MM.1S (cell line): ENCODE data around the gene GOLPH3.

ENCODE experiments used
- DNase-seq: peaks from one replicate; pipeline ENCODE4 v3.0.0-alpha.2; 2015
- H2AFZ ChIP-seq: fragments of 300-600 bp; sonication (generic); 2 replicates; pipeline ENCODE4 v1.6.0; 2016; ENCODE audit warnings: antibody characterized with exemption, low read length
- H3F3A ChIP-seq: fragments of 300-600 bp; sonication (generic); 2 replicates; pipeline ENCODE4 v1.6.1; 2016; ENCODE audit warnings: mild to moderate bottlenecking, antibody characterized with exemption, low read length, moderate library complexity, mixed read lengths; ENCODE audit not compliant: insufficient read depth
- H3K27ac ChIP-seq: fragments of 300-600 bp; sonication (generic); 2 replicates; pipeline ENCODE4 v1.5.1; 2016; ENCODE audit warnings: mild to moderate bottlenecking, low read length
- H3K27me3 ChIP-seq: fragments of 300-600 bp; sonication (generic); replicated peaks from 2 replicates; pipeline ENCODE4 v1.6.0; 2016; ENCODE audit warnings: low read length; ENCODE audit not compliant: insufficient read depth
- H3K36me3 ChIP-seq: fragments of 300-600 bp; sonication (generic); replicated peaks from 2 replicates; pipeline ENCODE4 v1.6.1; 2016; ENCODE audit warnings: mild to moderate bottlenecking, low read length, mixed read lengths; ENCODE audit not compliant: insufficient read depth
- H3K4me1 ChIP-seq: fragments of 300-600 bp; sonication (generic); 2 replicates; pipeline ENCODE4 v1.6.1; 2016; ENCODE audit warnings: low read length, mixed read lengths
- H3K4me2 ChIP-seq: fragments of 300-600 bp; sonication (generic); 2 replicates; pipeline ENCODE4 v1.6.0; 2016; ENCODE audit warnings: low read depth, low read length
- H3K4me3 ChIP-seq: fragments of 300-600 bp; sonication (generic); 2 replicates; pipeline ENCODE4 v1.5.1; 2016; ENCODE audit warnings: low read length, mixed read lengths
- H3K79me2 ChIP-seq: fragments of 300-600 bp; sonication (generic); 2 replicates; pipeline ENCODE4 v1.6.1; 2016; ENCODE audit warnings: mixed run types, low read length, mixed read lengths
- H3K9ac ChIP-seq: fragments of 300-600 bp; sonication (generic); 2 replicates; pipeline ENCODE4 v1.6.1; 2016; ENCODE audit warnings: low read length, mixed read lengths
- H3K9me2 ChIP-seq: fragments of 300-600 bp; sonication (generic); replicated peaks from 2 replicates; pipeline ENCODE4 v1.6.1; 2016; ENCODE audit warnings: mild to moderate bottlenecking, low read length, mixed read lengths; ENCODE audit not compliant: insufficient read depth
- H3K9me3 ChIP-seq: fragments of 300-600 bp; sonication (generic); replicated peaks from 2 replicates; pipeline ENCODE4 v1.6.1; 2016; ENCODE audit warnings: mild to moderate bottlenecking, low read length, mixed read lengths; ENCODE audit not compliant: insufficient read depth
- H4K20me1 ChIP-seq: fragments of 300-600 bp; sonication (generic); 2 replicates; pipeline ENCODE4 v1.6.1; 2016; ENCODE audit warnings: mild to moderate bottlenecking, low read length, moderate library complexity, mixed read lengths; ENCODE audit not compliant: insufficient read depth
- CTCF ChIP-seq: fragments of 300-600 bp; sonication (generic); IDR thresholded peaks from 2 replicates; pipeline ENCODE4 v1.5.1; 2016; ENCODE audit warnings: antibody characterized with exemption, low read length, mixed read lengths
- EZH2 ChIP-seq: fragments of 300-600 bp; sonication (generic); optimal IDR thresholded peaks from 2 replicates; pipeline ENCODE3; 2017; ENCODE audit warnings: low read depth, mild to moderate bottlenecking, antibody characterized with exemption, low read length, mixed read lengths
- EZH2phosphoT487 ChIP-seq: fragments of 300-600 bp; sonication (generic); IDR thresholded peaks from 2 replicates; pipeline ENCODE4 v1.6.1; 2018; ENCODE audit warnings: antibody characterized with exemption, low read length

The GOLPH3 gene

DNA sequence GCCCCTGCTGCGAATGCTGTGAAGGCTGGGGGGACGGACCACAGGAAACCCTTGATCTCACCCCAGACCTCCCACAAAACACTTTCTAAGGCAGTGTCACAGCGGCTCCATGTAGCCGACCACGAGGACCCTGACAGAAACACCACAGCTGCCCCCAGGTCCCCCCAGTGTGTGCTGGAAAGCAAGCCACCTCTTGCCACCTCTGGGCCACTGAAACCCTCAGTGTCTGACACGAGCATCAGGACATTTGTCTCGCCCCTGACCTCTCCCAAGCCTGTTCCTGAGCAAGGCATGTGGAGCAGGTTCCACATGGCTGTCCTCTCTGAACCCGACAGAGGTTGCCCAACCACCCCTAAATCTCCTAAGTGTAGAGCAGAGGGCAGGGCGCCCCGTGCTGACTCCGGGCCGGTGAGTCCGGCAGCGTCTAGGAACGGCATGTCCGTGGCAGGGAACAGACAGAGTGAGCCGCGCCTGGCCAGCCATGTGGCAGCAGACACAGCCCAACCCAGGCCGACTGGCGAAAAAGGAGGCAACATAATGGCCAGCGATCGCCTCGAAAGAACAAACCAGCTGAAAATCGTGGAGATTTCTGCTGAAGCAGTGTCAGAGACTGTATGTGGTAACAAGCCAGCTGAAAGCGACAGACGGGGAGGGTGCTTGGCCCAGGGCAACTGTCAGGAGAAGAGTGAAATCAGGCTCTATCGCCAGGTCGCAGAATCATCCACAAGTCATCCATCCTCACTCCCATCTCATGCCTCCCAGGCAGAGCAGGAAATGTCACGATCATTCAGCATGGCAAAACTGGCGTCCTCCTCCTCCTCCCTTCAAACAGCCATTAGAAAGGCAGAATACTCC, 84.7 kb downstream of the GOLPH3 start:
- no peak for DNase-seq
- Histone ChIP-seq H3K9me2 (no peaks in the 10 kb centered on the region), H3F3A (peaks cover 17% of the 10 kb centered on the region), H3K27me3 (no peaks in the 10 kb centered on the region), H3K9ac (no peak overlapping the region), H3K4me3 (no peak overlapping the region), H2AFZ (no peak overlapping the region), H3K4me2 (no peak overlapping the region), H3K9me3 (no peaks in the 10 kb centered on the region), H4K20me1 (no peaks in the 10 kb centered on the region), H3K4me1 (peaks cover 5% of the 10 kb centered on the region; the same call in 1 of the 2 replicates), H3K27ac (no peak overlapping the region), H3K36me3 (no peaks in the 10 kb centered on the region), H3K79me2 (no peaks in the 10 kb centered on the region)
- TF ChIP-seq CTCF = no peak

DNA sequence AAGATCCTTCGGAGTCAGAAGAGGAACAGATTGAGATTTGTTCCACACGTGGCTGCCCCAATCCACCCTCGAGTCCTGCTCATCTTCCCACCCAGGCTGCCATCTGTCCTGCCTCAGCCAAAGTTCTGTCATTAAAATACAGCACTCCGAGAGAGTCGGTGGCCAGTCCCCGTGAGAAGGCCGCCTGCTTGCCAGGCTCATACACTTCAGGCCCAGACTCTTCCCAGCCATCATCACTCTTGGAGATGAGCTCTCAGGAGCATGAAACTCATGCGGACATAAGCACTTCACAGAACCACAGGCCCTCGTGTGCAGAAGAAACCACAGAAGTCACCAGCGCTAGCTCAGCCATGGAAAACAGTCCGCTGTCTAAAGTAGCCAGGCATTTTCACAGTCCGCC, 85.9 kb downstream of the GOLPH3 start:
- Histone ChIP-seq H2AFZ (no peak overlapping the region), H3K36me3 (no peaks in the 10 kb centered on the region), H3K27me3 (no peaks in the 10 kb centered on the region)

DNA sequence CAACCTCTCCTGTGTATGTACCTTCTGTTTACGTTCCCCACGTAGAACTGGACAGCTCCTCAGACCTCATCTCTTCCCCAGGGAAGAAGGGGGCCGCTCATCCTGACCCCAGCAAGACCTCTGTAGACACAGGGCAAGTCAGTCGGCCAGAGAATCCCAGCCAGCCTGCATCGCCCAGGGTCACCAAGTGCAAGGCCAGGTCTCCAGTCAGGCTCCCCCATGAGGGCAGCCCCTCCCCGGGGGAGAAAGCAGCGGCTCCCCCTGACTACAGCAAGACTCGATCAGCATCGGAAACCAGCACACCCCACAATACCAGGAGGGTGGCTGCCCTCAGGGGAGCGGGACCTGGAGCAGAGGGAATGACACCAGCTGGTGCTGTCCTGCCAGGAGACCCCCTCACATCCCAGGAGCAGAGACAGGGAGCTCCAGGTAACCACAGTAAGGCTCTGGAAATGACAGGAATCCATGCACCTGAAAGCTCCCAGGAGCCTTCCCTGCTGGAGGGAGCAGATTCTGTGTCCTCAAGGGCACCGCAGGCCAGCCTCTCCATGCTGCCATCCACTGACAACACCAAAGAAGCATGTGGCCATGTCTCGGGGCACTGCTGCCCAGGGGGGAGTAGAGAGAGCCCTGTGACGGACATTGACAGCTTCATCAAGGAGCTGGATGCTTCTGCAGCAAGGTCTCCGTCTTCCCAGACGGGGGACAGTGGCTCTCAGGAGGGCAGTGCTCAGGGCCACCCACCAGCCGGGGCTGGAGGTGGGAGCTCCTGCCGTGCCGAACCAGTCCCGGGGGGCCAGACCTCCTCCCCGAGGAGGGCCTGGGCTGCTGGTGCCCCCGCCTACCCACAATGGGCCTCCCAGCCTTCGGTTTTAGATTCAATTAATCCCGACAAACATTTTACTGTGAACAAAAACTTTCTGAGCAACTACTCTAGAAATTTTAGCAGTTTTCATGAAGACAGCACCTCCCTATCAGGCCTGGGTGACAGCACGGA, 86.7 kb downstream of the GOLPH3 start:
- Histone ChIP-seq H3K9me2 (no peaks in the 10 kb centered on the region), H3K79me2 (no peaks in the 10 kb centered on the region), H3K27me3 (no peaks in the 10 kb centered on the region), H3K36me3 (no peaks in the 10 kb centered on the region), H3K27ac (no peak overlapping the region), H3F3A (0 out of 2 replicates have a peak, but pooled peaks cover under 1% of the 10 kb centered on the region), H3K9me3 (no peaks in the 10 kb centered on the region), H3K4me1 (peaks cover under 1% of the 10 kb centered on the region; the same call in 1 of the 2 replicates), H3K9ac (no peak overlapping the region), H3K4me3 (no peak overlapping the region), H2AFZ (no peak overlapping the region), H3K4me2 (no peak overlapping the region), H4K20me1 (no peaks in the 10 kb centered on the region)
- TF ChIP-seq CTCF (no peak), EZH2 (no peak), EZH2phosphoT487 (no peak)
- DNase-seq = no peak

More for the DNA sequence above, 85.9 kb downstream of the GOLPH3 start:
- no peak for DNase-seq
- Histone ChIP-seq H3F3A (peaks cover 8% of the 10 kb centered on the region), H3K9ac (no peak overlapping the region), H3K9me2 (no peaks in the 10 kb centered on the region), H3K9me3 (no peaks in the 10 kb centered on the region), H4K20me1 (no peaks in the 10 kb centered on the region), H3K4me2 (no peak overlapping the region), H3K79me2 (no peaks in the 10 kb centered on the region), H3K27ac (no peak overlapping the region), H3K4me1 (peaks cover 3% of the 10 kb centered on the region; the same call in 1 of the 2 replicates), H3K4me3 (no peak overlapping the region)
- TF ChIP-seq EZH2 = no peak
- no peak for TF ChIP-seq EZH2phosphoT487
- no peak for TF ChIP-seq CTCF
